ENCODE data around the gene MED14. TPM values are rescaled to one million over a fixed set of nuclear protein-coding genes. Genes with fewer than 3 reads are reported as not detected.
"Not testable (repeated sequence)": the region's sequence is repeated elsewhere in the genome, so short reads cannot be mapped to it uniquely, and the experiment has no call there.

Gene MED14
- 58.6 TPM for total RNA-seq

DNA sequence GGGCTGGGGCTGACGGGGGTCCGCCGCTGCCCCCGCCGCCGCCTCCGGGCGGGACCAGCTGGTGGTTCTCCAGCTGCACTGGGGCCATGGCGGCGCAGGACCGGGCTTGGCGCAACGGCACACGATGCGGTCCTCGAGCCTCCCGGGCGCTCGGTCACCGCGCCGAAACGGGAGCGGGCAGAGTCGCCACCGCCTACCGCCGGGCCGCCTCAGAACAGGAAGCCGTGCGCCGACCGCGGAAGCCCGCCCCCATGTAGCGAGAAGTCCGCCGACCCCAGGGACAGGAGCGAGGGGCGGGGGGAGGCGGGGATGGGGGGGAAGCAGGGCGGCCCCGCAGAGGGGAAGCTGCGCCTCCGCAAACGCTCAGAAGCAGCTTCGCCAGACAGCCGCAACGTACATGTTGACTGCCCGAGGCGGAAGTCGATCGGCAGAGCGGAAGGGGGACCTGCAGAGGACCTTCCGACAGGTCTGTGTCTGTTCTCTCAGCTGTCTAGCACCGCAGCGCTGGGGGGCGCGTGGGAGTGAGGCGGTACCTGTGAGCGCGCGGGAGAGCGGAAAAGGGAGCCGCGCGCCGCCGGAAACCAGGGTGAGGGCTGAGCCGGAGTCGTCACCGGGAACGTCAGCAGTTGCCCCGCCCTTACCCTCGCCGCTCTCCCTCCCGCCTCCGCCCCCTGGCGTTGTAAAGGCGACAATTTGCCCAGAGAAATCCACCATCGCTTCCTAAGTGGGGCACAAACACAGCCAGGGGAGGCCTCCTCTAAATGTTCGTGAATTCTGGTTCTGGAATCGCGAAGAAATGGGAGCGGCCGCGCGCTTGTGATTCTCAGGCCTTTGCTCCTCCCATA, at the start of gene MED14:
MED14 (minus strand) TSS at position 218 of the 845 bp plus-strand sequence; CDS start at position 88, 130 bp downstream.
- DNase-seq (ENCODE audit: low spot score), result peak; percentile 91

DNA sequence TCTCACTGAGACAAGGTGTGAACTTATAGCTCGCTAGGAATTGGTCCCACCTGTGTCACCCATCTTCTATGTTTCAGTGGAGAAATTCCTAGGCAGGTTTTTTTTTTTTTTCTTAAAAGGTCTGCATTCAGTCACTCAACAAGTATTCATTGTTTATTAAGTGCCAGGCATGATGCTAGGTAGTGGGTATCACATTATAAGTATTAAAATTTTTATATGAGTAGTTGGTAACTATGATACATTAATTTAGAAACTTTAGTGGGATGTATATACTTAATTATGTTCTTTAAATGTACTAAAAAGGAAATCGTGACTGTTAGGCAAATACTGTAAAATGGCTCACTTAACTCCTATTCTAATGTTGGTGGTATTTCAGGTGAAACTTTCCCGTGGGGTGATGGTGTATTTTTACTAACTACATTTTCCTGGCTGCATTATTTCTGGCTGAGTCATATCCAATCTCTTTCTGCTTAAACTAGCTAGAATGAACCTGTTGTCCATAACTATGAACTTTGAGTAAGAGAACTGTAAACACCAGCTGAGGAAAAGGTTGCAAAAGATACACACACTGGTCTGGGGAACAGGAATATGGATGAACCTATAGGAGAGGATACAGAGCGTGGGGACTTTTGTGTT, 49.3 kb upstream of the MED14 start:
- no peak for DNase-seq (ENCODE audit: low spot score)

DNA sequence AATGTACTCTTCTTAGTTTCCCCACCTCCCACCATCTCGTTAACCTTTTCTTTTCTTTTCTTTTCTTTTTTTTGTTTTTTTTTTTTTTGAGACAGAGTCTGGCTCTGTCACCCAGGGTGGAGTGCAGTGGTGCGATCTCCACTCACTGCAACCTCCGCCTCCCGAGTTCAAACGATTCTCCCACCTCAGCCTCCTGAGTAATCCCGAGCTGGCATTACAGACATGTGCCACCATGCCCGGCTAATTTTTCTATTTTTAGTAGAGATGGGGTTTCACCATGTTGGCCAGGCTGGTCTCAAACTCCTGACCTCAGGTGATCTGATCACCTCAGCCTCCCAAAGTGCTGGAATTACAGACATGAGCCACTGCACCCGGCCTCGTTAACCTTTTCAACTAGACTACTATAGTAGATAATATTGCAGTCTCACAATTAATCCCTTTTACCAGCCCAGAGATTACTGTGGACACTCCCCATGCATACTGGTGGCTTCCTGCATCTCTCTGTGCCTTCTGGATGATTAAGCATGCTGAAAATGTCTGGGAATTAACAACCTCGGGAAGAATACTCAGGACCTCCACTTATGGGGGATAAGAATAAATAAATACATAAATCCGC, 47.4 kb upstream of the MED14 start:
- not testable (repeated sequence) for DNase-seq (ENCODE audit: low spot score)

DNA sequence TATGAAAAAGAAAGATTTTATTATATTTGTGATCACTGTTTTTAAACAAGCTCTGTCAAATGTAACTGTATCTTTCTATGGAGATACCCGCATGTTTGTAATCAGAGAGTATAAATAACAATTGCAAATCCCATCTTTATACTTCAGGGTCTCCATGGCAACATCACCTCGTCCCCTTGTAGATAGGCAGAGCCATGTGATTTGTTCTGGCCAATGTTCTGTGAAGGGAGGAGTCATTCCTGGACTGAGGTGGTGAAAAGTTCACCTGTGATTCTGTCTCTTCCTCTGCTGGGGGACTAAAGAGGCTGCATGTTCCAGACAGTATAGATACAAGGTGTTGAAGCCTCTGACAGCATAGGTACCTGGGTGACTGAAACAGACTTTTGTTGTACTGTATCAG, 45.6 kb upstream of the MED14 start:
- no peak for DNase-seq (ENCODE audit: low spot score)

DNA sequence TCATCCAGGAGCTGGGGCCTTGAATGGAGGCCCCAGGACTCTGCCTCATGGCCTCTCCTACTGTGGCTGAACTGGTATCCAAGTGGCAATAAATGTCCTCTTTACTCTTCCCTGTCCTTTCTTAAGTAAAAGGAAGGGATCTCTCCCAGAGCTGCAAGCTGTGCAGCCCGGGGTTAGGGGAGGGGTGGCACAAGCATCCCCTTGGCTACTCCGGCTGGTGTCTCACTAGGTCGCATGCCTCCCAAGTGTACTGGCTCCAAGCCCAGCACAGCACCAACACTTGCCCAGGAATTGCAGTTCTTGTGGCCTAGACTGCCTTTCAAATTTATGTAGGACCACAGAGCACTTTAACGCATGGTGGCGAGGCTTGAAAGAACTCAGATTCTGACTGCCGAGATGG, 44.7 kb upstream of the MED14 start:
- no peak for DNase-seq (ENCODE audit: low spot score)

DNA sequence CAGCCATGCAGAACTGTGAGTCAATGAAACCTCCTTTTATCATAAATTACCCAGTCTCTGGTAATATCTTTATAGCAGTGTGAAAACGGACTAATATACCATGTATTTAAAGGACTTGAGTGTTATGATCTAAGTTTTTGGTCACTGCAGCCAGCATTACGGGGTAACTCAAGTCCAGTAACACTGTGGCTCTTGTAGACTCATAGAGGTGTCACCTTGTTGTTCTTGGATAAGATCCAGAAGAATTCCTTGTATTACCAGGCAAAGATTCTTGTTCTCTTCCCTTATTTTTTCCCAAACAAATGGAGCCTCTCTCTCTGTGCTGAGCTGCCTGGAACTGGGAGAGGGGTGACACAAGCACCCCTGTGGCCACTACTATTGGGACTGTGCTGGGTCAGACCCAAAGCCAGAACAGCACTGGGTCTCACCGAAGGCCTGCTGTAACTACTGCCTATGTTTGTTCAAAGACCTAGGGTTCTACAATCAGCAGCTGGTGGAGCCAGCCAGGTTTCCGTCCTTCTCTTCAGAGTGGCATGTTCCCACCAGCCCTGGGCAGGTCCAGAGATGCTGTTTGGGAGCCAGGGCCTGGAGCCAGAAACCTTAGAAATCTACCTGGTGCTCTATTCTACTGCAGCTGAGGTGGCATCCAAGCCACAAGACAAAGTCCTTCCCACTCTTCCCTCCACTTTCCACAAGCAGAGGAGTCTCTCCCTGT, 43.7 kb upstream of the MED14 start:
- no peak for DNase-seq (ENCODE audit: low spot score)

DNA sequence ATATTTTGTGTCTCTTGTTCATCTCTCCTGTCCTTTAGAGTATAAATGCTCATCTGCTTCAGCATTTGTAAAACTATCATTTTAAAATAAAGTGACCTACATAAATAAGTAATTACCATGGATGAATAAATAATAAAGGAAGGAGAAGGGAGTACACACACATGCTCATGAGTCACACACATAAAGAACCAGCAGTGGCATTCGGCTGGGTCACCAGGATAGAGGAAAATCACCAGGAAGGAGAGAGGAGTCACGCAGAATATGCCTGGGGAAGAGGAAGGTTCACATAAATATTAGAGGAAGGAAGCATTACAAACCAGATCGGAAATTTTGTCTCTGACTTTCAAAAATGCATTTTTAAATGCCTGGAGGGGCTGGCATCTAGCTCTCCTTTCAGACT, 38.5 kb upstream of the MED14 start:
- no peak for DNase-seq (ENCODE audit: low spot score)

DNA sequence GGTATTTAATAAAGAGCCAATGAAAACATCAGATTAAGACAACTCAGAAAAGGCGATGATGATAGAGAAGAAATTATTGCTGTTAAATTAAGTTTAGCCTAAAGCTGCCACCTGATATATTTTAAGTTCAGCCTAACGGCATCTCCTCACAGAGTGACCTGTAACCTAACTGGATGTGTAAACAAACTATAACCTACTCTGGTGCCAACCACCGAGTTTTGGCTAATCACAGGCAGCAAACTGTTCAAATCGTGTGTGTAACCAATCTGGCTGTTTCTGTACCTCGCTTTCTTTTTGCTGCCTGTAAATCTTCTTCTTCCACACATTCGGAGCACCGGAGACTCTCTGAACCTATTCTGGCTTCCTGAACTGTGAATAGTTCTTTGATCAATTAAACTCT, 37.8 kb upstream of the MED14 start:
- no peak for DNase-seq (ENCODE audit: low spot score)

DNA sequence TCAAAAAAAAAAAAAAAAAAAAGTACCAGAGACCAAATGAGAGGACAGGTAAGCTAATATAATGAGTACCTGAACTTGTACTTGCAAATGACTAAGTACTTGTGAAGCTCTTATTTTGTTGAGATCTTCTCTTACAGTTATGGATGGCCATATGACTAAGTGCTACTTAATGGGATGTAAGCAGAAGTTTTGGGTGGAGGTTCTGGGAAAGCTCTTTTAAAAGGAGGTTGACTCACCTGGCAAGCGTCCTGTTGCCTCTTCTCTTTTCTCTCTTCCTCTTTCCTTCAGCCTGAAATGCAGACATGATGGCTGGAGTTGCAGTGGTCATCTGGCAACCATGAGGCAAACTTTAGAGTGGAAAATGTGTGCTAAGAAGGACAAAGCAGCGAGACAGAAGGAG, 36.9 kb upstream of the MED14 start:
- DNase-seq (ENCODE audit: low spot score), result no peak

DNA sequence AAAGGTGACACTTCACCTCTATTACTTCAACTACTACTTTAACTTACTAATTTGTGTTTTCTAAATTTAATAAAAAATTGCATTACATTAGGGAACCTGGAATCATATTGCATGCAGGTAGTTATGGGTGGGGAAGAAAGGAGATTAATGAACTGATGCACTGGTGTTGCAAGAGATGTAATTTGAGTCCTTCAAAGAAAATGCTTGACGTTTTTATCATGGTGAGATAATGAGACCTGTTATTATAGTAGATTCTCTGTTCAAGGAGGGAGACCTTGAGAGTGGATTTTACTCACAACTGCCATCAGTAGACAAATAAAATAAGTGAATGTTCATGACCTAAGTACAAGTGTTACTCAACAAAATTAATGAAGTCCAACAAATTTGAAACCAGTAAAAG, 26.4 kb upstream of the MED14 start:
- DNase-seq (ENCODE audit: low spot score), result no peak

DNA sequence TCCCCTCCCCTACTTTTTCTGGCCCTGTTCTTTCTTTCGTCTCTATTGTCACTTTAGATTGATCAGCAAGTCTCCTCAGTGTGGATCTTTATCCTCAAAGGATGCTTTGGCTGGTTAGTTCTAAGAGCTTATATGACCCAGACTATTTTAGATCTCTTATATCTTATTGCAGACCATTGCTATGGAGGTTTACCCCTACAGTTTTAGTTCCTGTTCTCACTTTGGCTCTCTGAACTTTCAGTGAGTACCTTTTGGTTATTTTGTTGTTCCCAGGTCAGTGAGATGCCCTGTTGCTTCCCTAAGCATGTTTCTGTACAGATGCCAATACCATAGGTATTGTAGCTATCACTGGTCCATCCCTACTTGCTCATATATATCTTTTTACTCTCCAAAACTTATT, 24.0 kb upstream of the MED14 start:
- DNase-seq (ENCODE audit: low spot score), result no peak

DNA sequence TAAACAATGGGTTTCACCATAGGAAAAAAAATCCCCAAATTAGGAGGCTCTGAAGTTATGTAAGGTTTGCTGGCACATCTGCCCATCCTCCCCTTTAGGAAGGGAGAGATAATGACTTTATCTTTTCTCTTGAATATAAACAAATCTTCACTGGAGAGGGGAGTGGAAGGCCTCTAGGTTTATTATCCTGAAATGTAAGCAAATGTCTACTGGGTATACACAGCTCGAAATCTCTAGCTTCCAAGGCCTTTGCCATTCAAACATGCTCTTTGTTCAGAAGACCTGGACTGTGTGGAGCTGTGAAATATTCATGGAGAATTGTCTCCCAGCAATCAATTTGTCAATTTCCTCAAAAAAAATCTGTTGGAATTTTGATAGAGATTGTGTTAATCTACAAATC, 21.7 kb upstream of the MED14 start:
- no peak for DNase-seq (ENCODE audit: low spot score)

DNA sequence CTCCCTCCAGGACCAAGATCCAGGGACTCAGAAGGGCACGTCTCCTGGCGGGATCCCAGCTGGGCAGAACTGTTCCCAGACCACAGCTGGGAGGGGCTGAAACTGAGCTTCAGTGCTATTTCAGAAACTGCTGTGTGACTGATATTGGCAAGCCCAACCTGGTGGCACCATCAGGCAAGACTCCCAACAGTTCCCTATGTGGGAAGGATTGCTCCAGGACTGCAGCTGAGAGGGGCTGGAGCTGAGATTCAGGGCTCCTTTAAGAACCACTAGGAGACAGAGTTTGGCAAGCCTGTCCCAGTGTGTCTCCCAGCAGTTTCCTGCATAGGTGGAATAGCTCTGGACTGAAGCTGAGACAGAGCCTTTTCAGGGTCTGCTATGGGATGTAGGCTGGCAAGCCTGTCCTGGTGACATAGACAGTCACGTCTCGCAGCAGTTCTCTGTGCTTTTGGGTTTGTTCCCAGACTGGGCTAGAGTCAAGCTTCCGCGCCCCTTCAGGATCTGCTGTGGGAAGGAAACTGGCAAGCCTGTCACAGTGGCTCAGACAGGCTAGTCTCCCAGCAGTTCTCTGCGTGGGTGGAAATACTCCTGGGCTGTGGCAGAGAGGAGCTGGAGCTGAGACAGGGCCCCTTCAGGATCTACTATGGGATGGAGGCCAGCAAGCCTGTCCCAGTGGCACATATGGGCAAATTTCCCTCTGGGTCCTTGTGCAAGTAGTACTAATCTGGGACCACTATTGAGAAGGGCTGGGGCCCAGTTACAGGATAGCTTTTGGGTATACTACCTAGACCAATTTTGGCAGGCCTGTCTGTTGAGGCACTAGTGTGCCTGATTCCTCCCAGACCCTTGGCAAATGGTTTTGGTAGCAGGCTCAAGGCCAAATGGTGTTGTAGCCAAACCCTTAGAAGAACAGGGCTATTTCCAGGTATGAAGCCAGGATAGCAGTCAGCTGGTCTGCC, 20.2 kb upstream of the MED14 start:
- DNase-seq (ENCODE audit: low spot score), result no peak

DNA sequence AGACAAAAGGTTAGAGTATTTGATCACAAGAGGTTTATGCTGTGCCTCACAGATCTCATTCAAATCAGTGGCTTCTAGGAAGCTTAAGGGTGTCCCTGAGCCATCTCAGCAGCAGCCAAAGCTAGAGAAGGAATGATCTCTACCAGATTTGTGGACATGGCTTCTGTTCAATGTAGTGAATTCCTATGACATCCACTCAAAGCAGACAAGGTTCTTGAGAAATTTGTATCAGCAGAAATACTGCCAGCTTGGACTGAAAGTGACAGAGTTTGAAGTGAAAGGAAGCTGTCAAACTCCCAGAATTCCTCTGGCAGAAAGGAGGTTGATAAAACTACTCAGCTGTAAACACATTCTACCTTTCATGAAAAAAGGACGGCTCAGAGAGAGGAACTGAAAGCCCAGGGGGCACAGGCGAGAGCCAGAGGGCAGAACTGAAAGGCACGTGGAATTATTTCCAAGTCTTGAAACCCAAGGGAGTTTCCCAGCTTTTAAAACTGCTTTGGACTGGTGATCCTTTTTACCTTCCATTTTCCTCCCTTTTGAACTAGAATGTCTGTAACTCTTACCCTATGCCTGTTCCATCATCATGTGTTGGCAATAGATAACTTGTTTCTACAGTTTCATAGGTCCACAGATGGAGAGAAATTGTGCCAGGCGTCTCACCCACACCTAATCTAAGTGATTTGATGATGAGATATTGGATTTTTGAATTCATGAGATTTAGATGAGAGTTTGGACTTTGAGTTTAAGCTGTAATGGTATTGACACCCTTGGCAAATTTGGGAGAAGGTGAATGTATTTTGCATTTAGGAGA, 14.5 kb upstream of the MED14 start:
- no peak for DNase-seq (ENCODE audit: low spot score)

DNA sequence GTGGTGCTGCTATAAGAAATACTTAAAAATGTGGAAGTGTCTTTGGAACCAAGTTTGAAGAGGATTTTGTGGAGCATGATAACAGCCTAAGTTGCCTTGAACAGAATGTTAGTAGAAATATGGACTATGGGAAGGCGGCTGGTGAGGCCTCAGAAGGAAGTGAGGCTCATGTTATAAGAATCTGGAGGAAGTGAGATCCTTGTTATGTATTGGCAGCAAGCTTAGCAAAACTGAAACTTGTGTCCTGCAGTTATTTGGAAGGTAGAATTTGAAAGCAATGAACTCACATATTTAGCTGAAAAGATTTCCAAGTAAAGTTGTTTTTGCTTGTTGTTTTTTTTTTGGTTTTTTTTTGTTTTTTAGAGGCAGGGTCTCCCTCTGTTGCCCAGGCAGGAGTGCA, 13.6 kb upstream of the MED14 start:
- no peak for DNase-seq (ENCODE audit: low spot score)

DNA sequence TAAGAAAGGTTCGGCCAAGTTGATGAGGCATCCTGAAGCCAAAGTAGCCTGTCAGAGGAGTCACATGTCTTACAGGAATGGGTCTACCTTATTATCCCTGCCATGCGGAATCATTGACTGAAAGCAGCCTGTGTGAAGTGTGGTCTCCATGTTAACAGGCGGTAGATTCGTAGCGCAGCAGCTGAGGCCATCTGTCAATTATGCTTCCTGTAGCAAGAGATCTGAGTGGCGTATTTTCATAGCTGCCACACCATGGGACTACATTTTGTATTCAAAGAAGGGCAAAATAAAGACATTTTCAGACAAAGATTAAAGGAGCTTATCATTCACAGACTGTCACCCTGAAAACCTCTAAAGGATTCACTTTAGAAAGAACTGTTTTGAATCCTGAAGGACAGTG, 11.2 kb upstream of the MED14 start:
- no peak for DNase-seq (ENCODE audit: low spot score)

DNA sequence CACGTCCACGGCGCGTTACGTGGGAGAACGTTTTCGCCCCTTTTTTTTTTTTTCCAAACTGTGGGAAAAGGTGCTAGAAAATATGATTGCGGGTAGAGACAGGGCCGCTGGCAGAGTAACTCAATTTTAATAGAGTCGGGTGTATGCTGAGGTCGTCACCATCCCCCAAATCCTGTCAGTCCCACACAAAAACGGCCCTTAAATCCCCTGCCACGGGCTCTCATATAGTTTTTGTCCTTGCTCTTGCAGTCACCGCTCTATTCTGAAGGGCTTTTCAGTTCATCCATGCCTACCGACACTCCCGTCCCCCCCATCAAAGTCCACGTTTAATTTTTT, 796 bp upstream of the MED14 start:
- DNase-seq (ENCODE audit: low spot score), result no peak

DNA sequence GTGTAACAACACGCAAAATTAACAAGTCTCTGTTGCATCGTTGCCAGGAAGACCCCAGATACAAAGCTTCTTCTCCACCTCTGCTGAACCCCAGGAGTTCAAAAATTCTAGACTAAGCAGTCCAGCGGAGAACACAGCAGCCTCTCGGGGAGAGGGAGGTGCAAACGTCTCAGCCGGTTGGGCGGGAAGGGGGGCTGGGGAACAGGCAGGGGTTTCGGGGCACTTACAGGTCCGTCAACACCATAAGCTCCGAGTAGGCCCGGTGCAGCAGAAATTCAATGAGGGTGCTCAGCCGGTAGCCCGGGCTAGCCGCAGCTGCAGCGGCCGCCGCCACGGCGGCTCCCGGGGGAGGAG, 394 bp downstream of the MED14 start:
- no peak for DNase-seq (ENCODE audit: low spot score)

DNA sequence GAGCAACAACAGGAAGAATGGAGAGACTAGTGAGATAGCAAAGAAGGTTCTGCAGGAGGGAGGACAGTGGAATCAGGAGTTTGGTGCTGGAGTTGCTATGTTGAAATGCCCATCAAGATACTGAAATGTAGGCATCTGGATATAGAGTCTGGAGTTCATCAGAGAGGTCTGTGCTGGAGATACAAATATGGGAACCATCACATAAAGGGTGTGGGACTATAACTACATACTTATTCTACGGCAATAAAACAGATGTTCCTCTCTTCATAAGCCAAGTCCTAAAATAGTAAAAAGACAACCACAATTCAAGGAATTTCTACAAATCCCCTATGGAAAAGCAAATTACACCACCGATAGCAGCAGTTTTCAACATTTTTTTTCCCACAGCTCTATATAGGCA, 1.6 kb downstream of the MED14 start:
- DNase-seq (ENCODE audit: low spot score), result no peak

DNA sequence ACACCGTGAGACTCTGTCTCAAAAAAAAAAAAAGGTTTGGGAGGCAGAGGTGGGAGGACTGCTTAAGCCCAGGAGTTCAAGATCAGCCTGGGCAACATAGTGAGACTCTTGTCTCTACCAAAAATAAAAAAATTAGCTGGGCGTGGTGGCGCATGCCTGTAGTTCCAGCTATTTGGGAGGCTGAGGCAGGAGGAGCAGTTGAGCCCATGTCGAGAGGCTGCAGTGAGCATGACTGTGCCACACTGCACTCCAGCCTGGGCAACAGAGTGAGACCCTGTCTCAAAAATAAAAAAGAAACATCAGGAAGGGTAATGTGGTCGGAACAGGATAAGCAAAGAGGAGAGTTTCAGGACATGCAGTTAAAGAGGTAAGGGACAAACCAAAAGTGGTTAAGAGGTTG, 2.8 kb downstream of the MED14 start:
- DNase-seq (ENCODE audit: low spot score), result not testable (repeated sequence)

Measured in ureter (tissue), 1 donor.